GM18499 (cell line): ENCODE measurements around the gene ATP9B.
"Not testable (repeated sequence)": the region's sequence is repeated elsewhere in the genome, so short reads cannot be mapped to it uniquely, and the experiment has no call there.

Experiments used
- ATAC-seq: cut with Tn5 transposase; IDR thresholded peaks from one replicate; pipeline ENCODE4 v1.9.1; 2021; ENCODE audit warnings: moderate number of reproducible peaks; ENCODE audit not compliant: insufficient read depth, unreplicated experiment

Gene ATP9B

GRCh38 chr18:79373736-79374135 lies 304.5 kb downstream of the ATP9B start:
- no peak for ATAC-seq

GRCh38 chr18:79374408-79375171 lies 305.4 kb downstream of the ATP9B start:
- ATAC-seq: peak; percentile 78

- ATAC-seq: no peak
Observed at GRCh38 chr18:79375441-79376154, 306.4 kb downstream of the ATP9B start.

- not testable (repeated sequence) for ATAC-seq
Observed at GRCh38 chr18:79376661-79377060, 307.5 kb downstream of the ATP9B start.

- no peak for ATAC-seq
Observed at GRCh38 chr18:79377187-79377891, 308.1 kb downstream of the ATP9B start.

GRCh38 chr18:79378536-79379250 lies 309.5 kb downstream of the ATP9B start:
- ATAC-seq: no peak

- ATAC-seq: no peak
Observed at GRCh38 chr18:79379251-79379905, 310.2 kb downstream of the ATP9B start.

- ATAC-seq: no peak
Observed at GRCh38 chr18:79379931-79380815, 311.0 kb downstream of the ATP9B start.

GRCh38 chr18:79380816-79381806 lies 311.9 kb downstream of the ATP9B start:
- no peak for ATAC-seq

- ATAC-seq: no peak
Observed at GRCh38 chr18:79381811-79382311, 312.7 kb downstream of the ATP9B start.

- no peak for ATAC-seq
Observed at GRCh38 chr18:79382681-79383387, 313.6 kb downstream of the ATP9B start.

- ATAC-seq: no peak
Observed at GRCh38 chr18:79383388-79384056, 314.3 kb downstream of the ATP9B start.

GRCh38 chr18:79384151-79384807 lies 315.1 kb downstream of the ATP9B start:
- ATAC-seq: no peak

- ATAC-seq: no peak
Observed at GRCh38 chr18:79384834-79385233, 315.6 kb downstream of the ATP9B start.

- ATAC-seq: no peak
Observed at GRCh38 chr18:79385326-79385707, 316.1 kb downstream of the ATP9B start.

- ATAC-seq: no peak
Observed at GRCh38 chr18:79385708-79386341, 316.6 kb downstream of the ATP9B start.
